GM12872 (cell line): ENCODE measurements around the gene OTX1.

Experiments used
- TF ChIP-seq, protein P1 (sequence below): IDR thresholded peaks from 3 replicates; pipeline ENCODE4 v1.5.1; 2011; ENCODE audit warnings: low read depth, mild to moderate bottlenecking, low read length, moderate library complexity; ENCODE audit not compliant: insufficient read depth

The OTX1 gene

GRCh38 chr2:63013438-63013837 lies 37.2 kb upstream of the OTX1 start:
- TF ChIP-seq, protein P1, sequence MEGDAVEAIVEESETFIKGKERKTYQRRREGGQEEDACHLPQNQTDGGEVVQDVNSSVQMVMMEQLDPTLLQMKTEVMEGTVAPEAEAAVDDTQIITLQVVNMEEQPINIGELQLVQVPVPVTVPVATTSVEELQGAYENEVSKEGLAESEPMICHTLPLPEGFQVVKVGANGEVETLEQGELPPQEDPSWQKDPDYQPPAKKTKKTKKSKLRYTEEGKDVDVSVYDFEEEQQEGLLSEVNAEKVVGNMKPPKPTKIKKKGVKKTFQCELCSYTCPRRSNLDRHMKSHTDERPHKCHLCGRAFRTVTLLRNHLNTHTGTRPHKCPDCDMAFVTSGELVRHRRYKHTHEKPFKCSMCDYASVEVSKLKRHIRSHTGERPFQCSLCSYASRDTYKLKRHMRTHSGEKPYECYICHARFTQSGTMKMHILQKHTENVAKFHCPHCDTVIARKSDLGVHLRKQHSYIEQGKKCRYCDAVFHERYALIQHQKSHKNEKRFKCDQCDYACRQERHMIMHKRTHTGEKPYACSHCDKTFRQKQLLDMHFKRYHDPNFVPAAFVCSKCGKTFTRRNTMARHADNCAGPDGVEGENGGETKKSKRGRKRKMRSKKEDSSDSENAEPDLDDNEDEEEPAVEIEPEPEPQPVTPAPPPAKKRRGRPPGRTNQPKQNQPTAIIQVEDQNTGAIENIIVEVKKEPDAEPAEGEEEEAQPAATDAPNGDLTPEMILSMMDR, result no peak

- TF ChIP-seq, protein P1, result no peak
Measured at GRCh38 chr2:63015389-63015788, 35.2 kb upstream of the OTX1 start.

DNA sequence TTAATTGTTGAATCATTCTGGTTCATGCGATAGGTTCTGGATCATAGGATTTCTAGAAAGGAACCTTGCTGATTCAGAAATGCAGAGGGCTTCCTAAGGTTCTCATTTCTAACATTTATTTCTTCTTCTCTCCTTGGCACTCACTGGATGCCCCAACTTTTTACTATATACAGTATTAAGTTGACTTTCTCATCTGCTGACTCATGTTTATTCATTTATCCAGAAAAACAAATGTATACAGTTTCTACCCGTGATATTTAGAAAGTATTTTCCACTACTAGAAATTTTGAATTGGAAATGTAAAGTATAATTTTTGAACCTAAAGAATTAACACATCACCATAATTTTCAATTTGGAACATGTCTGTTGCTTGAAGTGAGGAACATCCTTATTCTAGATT lies 32.2 kb upstream of the OTX1 start:
- TF ChIP-seq, protein P1, result no peak

GRCh38 chr2:63023444-63023843 lies 27.2 kb upstream of the OTX1 start:
- TF ChIP-seq, protein P1, result peak; percentile 51; the same call in 2 of the 3 replicates

DNA sequence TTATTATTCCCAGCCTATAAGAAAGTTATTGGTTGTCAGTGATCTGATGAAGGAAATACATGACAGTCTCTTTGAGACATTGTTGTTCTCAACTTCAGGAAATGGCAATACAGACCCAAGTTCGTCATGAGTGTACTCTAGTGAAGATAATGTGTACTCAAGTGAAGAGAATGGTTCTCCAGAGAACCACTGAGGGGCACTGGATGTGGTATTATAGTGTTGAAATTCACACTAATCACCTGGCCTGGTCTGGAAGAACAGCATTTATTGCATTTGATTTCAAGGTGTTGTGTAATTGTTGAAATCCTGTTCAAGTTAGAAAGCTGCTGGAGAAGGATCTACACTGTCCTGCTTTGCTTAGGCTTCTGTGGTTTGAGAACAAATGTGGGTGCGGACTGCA lies 23.4 kb upstream of the OTX1 start:
- TF ChIP-seq, protein P1, result no peak

- TF ChIP-seq, protein P1, result no peak
Measured at GRCh38 chr2:63029058-63029457, 21.6 kb upstream of the OTX1 start.

- TF ChIP-seq, protein P1, result no peak
Measured at GRCh38 chr2:63034526-63034925, 16.1 kb upstream of the OTX1 start.

- TF ChIP-seq, protein P1, result no peak
Measured at GRCh38 chr2:63035169-63035568, 15.5 kb upstream of the OTX1 start.
